Measurements from ENCODE around the gene ACSL5. TPM values are rescaled to one million over a fixed set of nuclear protein-coding genes. Genes with fewer than 3 reads are reported as not detected.
"Not testable (repeated sequence)": the region's sequence is repeated elsewhere in the genome, so short reads cannot be mapped to it uniquely, and the experiment has no call there.

Gene ACSL5
- total RNA-seq, 1 donor from 2014 or later: 0.64 TPM

DNA sequence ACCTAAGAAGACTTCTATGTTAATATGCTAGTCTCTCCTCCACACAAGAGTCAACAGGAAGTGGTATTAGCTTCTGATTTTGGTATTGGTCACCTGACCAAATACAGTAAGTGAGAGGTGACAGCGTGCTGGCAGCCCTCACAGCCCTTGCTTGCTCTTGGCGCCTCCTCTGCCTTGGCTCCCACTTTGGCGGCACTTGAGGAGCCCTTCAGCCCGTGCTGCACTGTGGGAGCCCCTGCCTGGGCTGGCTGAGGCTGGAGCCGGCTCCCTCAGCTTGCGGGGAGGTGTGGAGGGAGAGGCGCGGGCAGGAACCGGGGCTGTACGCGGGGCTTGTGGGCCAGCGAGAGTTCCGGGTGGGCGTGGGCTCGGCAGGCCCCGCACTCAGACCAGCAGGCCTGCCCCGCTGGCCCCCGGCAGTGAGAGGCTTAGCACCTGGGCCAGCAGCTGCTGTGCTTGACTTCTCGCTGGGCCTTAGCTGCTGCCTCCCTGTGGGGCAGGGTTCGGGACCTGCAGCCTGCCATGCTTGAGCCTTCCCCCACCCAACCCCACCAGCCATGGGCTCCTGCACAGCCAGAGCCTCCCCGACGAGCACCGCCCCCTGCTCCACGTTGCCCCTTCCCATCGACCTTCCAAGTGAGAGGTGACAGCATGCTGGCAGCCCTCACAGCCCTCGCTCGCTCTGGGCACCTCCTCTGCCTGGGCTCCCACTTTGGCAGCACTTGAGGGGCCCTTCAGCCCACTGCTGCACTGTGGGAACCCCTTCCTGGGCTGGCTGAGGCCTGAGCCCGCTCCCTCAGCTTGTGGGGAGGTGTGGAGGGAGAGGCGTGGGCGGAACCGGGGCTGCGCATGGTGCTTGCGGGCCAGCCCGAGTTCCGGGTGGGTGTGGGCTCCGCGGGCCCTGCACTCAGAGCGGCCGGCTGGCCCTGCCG, 4.2 kb upstream of the ACSL5 start:
- Mint-ChIP-seq H3K27me3 (ENCODE audit: unreplicated experiment) (peaks cover 3% of the 10 kb centered on the region), H3K9me3 (ENCODE audit: unreplicated experiment) (no peaks in the 10 kb centered on the region), H3K4me3 (ENCODE audit: unreplicated experiment) (no peak overlapping the region), H3K27ac (ENCODE audit: unreplicated experiment) (no peak overlapping the region), H3K4me1 (ENCODE audit: unreplicated experiment) (no peaks in the 10 kb centered on the region), H3K36me3 (ENCODE audit: low read depth, unreplicated experiment) (no peaks in the 10 kb centered on the region)
- no peak for TF ChIP-seq CTCF (IDR thresholded peaks at IDR 0.05; ENCODE audit: unreplicated experiment)
- DNase-seq (ENCODE audit: low spot score): no peak

DNA sequence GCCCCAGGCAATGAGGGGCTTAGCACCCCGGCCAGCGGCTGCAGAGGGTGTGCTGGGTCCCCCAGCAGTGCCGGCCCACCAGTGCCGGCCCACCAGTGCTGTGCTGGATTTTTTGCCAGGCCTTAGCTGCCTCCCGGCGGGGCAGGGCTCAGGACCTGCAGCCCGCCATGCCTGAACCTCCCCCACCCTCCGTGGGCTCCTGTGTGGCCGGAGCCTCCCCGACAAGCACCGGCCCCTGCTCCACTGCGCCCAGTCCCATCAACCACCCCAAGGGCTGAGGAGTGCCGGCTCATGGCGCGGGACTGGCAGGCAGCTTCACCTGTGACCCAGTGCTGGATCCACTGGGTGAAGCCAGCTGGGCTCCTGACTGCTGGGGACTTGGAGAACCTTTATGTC, 3.5 kb upstream of the ACSL5 start:
- no peak overlapping the region for H3K27ac Mint-ChIP-seq (ENCODE audit: unreplicated experiment)
- peaks cover 6% of the 10 kb centered on the region for H3K4me1 Mint-ChIP-seq (ENCODE audit: unreplicated experiment)
- no peak for DNase-seq (ENCODE audit: low spot score)
- peaks cover 3% of the 10 kb centered on the region for H3K27me3 Mint-ChIP-seq (ENCODE audit: unreplicated experiment)
- TF ChIP-seq CTCF (IDR thresholded peaks at IDR 0.05; ENCODE audit: unreplicated experiment): no peak
- H3K4me3 Mint-ChIP-seq (ENCODE audit: unreplicated experiment): no peak overlapping the region
- H3K9me3 Mint-ChIP-seq (ENCODE audit: unreplicated experiment): no peaks in the 10 kb centered on the region
- H3K36me3 Mint-ChIP-seq (ENCODE audit: low read depth, unreplicated experiment): no peaks in the 10 kb centered on the region

DNA sequence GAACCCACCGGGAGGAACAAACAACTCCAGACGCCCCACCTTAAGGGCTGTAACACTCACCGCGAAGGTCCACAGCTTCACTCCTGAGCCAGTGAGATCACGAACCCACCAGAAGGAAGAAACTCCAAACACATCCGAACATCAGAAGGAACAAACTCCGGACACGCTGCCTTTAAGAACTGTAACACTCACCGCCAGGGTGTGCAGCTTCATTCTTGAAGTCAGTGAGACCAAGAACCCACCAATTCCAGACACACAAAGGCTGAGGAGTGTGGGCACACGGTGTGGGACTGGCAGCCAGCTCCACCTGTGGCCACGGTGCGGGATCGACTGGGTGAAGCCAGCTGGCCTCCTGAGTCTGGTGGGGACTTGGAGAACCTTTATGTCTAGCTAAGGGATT, 2.6 kb upstream of the ACSL5 start:
- not testable (repeated sequence) for H3K27ac Mint-ChIP-seq (ENCODE audit: unreplicated experiment)
- peaks cover 12% of the 10 kb centered on the region for H3K4me1 Mint-ChIP-seq (ENCODE audit: unreplicated experiment)

DNA sequence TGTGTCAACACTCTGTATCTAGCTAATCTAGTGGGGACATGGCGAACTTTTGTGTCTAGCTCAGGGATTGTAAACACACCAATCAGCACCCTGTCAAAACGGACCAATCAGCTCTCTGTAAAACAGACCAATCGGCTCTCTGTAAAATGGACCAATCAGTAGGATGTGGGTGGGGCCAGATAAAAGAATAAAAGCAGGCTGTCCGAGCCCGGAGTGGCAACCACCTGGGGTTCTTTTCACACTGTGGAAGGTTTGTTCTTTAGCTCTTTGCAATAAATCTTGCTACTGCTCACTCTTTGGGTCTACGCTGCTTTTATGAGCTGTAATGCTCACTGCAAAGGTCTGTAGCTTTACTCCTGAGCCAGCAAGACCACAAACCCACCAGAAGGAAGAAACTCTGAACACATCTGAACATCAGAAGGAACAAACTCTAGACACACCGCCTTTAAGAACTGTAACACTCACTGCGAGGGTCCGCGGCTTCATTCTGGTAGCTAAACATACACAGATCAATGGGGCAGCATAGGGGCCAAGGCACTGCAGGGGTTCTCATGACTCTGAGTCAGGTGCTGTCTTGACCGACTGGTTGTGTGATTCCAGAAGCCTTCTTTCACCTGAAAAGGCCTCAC, 1.6 kb upstream of the ACSL5 start:
- peaks cover 12% of the 10 kb centered on the region for H3K4me1 Mint-ChIP-seq (ENCODE audit: unreplicated experiment)
- H3K36me3 Mint-ChIP-seq (ENCODE audit: low read depth, unreplicated experiment); DNase-seq (ENCODE audit: low spot score); H3K27me3 Mint-ChIP-seq (ENCODE audit: unreplicated experiment); H3K27ac Mint-ChIP-seq (ENCODE audit: unreplicated experiment); H3K9me3 Mint-ChIP-seq (ENCODE audit: unreplicated experiment); H3K4me3 Mint-ChIP-seq (ENCODE audit: unreplicated experiment): not testable (repeated sequence)

More for the DNA sequence above, 2.6 kb upstream of the ACSL5 start:
- H3K36me3 Mint-ChIP-seq (ENCODE audit: low read depth, unreplicated experiment); H3K4me3 Mint-ChIP-seq (ENCODE audit: unreplicated experiment); H3K9me3 Mint-ChIP-seq (ENCODE audit: unreplicated experiment); DNase-seq (ENCODE audit: low spot score); H3K27me3 Mint-ChIP-seq (ENCODE audit: unreplicated experiment): not testable (repeated sequence)

DNA sequence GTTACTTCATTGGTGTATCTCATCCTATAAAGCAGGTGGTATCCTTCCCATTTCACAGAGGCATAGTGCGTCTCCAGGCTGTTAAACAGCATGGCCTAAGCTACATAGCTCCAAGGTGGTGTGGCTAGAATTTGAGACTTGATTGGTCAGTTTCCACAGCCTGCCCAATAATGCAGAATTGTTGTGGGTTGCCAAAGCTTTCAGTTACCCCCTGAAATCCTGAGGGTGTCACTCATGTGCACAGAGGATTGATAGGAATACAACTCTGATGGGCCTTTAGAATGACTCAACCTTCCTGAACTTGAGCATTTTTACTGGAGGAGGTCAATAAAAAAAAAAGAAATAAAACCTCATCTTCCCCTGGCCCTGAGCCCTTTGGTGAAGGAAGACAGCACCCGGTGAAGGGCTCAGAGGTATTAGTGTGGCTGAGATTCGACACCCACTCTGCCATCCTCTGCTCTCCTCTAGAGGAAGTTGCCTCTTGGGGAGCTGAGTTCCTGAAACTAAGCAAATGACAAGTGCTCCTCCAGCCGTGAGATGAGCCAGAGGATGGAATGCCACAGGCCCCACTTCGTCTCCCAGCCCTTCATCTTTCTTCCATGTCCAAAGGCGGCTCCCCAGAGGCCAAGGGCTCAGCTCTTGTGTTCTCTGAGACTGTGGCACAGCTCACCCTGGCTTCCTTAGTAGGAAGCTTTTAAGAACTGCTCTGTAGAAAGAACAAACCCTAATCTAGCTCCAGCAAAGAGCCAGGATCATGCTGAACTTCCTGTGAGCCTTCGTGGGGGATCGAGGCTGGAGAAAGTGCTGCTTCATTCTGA, 1.0 kb downstream of the ACSL5 start:
- no peak for DNase-seq (ENCODE audit: low spot score)
- no peak overlapping the region for H3K27ac Mint-ChIP-seq (ENCODE audit: unreplicated experiment)
- no peak overlapping the region for H3K4me3 Mint-ChIP-seq (ENCODE audit: unreplicated experiment)
- peaks cover 12% of the 10 kb centered on the region for H3K4me1 Mint-ChIP-seq (ENCODE audit: unreplicated experiment)
- H3K27me3 Mint-ChIP-seq (ENCODE audit: unreplicated experiment): peaks cover 6% of the 10 kb centered on the region
- no peak for TF ChIP-seq CTCF (IDR thresholded peaks at IDR 0.05; ENCODE audit: unreplicated experiment)
- H3K9me3 Mint-ChIP-seq (ENCODE audit: unreplicated experiment): no peaks in the 10 kb centered on the region
- peaks cover 4% of the 10 kb centered on the region for H3K36me3 Mint-ChIP-seq (ENCODE audit: low read depth, unreplicated experiment)
